Cerebellar nuclear complex (tissue), 1 donor: Measurements from ENCODE around the gene CLCNKA.

ENCODE experiments used
- DNase-seq, 2 experiments: peaks; one replicate each; lab custom pipeline; 2025; lab: John Stamatoyannopoulos, UW

CLCNKA gene

DNA sequence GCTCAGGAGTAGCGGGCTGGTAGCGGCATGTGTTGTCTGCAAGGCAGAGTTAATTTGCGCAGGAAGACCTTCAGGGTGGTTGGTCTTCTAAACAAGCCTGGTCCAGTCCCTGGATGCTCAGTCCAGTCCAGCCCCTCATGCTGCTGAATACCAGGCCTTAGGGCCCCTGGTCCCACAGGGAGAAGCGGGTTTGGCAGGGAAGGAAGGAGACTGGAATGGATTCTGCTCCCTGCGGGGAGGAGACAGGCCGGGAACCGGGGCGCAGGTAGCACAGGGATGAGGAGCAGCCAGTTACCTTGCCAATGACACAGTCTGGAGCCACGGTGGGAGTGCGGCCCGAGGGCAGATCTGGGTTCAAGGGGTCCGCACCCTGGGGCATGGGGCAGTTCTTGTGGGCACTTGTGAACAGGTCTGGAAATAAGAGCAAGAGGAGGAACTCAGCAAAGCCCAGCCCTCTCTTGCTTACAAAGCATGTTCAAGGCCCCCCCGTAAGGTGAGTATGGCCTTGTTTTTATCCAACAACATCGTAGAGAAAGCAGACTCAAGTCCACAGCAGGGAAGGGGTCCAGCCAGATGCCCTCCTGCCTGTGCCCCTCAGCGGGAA lies 41.5 kb downstream of the CLCNKA start:
- DNase-seq = no peak

GRCh38 chr1:16063921-16064320 lies 42.1 kb downstream of the CLCNKA start:
- no peak for DNase-seq

DNA sequence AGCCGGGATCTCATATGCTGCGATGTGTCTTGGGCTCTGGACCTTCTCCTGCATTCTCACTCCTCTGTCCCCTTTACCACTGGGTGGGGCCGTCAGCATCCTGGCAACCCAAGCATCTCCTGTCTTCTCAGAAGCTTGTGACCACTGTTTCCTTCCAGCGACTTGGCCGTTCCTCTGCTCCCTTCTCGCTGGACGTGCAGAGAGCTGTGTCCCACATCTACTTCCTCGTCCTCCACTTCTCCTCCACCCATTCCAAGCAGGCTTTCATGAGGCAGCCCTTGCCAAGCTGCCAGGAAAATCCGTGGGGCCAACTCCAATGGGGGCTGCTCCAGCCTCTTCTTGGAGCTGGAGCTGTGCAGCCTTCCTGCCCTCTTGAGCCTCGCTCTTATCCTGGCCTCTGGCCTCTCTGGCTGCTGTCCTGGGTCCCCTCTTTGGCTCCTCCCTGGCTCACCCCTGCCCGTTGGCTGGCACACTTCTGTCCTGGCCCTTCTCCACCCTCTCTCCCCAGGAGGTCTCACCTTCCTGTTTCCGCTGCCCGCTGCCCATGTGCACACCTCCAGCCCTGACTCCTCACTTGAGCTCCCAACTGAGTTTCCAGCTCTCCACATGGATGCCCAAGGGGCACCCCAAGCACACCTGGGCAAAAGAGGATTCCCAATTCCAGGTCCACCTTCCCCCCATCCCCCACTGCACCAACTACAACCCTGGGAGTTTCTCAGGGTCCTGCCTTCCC lies 42.9 kb downstream of the CLCNKA start:
- no peak for DNase-seq

DNA sequence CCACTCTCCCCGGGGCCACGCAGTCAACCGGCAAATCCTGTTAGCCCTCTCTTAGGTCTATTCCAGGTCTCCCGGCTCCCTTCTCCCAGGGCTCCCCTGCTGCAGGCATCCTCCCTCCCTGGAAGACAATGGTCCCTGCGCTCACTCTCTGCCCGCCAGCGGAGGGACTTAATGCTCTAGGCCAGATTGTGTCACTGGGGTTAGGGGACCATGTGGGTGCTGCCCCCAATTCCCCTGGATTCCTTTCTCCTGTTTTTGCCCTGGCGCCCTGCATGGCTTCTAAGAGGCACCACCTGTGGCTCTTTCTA lies 43.4 kb downstream of the CLCNKA start:
- DNase-seq = no peak

DNA sequence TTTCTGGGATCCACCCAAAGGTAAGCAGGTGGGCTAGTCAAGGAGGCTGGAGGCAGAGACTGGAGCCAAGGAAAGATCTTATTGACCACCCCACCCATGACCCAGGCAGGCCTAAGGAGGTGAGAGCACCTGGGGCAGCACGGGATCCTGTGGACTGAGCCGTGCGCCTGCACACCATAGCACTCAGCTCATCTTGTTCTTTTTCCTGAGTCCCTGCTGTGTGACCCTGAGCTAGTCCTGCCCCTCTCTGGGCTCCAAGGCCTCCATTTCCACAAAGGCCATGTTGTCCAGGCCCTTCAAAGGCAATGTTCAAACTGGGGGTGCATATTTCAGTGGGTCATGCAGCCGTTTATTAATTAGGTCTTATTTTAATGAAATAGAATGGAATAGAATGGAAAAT lies 44.4 kb downstream of the CLCNKA start:
- no peak for DNase-seq

- no peak for DNase-seq
Measured at GRCh38 chr1:16067127-16067768, 45.4 kb downstream of the CLCNKA start.

DNA sequence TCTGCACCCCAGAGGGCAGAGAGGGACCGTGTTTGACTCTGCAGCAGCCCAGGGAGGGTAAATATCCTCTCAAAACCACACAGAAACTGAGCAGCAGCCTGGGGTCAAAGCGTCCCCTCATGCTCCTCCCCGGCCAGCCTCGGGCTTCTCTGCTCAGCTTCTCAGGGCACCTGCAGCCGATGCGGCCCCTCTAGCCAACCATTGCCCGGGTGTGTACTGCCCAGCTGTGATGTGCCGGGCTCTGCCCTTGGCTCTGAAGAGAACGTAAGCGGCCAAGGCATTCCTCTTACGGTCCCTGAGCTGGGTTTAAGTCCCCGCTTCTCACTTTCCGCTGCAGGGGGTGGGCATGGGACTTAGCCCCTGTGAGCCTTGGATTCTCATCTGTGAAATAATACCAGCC lies 46.1 kb downstream of the CLCNKA start:
- DNase-seq = no peak

- DNase-seq = peak; percentile 73 to 75
Measured at GRCh38 chr1:16068356-16069270, 46.8 kb downstream of the CLCNKA start.

DNA sequence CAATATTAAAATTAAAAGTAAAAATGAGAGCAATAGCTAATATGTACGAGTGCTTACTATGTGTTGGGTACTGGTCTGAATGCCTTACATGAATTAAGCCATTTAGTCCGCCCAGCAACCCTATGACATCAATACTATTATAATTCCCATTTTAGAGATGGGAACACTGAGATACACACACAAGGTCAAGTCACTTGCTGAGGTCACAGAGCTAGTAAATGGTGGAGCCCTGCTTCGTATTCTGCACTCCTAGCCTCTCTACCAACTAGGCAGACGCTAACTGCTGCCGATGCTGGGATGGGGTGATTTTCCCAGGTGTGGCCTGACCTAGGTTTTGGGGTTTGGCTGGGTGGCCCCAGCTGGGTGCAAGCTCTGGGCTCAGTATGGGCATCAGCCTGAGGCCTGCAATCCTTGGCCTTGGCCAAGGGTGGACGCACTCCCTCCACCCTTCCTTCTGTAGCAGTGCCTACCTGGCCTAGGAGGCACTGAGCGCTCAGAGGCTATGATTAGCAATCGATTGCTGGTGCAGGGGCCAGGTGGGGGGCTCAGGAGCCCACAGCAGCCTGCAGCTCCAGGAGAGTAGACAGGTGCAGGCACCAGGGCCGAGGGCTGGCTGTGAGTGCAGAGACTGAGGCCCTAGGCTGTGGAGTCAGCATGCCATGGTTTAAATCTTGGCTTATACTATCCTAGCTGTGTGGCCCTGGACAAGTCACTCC lies 49.0 kb downstream of the CLCNKA start:
- no peak for DNase-seq

- no peak for DNase-seq
Measured at GRCh38 chr1:16071614-16072013, 49.8 kb downstream of the CLCNKA start.

DNA sequence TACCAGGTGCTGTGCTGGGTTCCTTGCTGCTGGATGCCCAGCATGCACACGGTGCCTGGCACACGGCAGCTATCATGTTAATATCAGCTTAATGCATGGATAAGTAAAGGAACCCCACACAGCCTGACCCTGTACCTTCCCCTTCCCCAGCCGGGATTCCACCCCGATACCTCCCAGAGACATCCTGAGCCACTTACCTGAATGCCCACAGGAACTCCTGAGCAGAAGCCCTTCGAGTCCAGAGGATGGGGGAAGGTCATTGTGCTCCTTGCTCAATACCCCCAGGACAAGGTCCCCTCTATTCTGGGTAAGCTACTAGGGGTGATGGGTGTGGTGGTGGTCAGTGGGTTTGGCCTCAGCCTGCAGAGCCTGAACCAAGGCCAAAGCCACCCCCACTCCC lies 50.3 kb downstream of the CLCNKA start:
- no peak for DNase-seq

DNA sequence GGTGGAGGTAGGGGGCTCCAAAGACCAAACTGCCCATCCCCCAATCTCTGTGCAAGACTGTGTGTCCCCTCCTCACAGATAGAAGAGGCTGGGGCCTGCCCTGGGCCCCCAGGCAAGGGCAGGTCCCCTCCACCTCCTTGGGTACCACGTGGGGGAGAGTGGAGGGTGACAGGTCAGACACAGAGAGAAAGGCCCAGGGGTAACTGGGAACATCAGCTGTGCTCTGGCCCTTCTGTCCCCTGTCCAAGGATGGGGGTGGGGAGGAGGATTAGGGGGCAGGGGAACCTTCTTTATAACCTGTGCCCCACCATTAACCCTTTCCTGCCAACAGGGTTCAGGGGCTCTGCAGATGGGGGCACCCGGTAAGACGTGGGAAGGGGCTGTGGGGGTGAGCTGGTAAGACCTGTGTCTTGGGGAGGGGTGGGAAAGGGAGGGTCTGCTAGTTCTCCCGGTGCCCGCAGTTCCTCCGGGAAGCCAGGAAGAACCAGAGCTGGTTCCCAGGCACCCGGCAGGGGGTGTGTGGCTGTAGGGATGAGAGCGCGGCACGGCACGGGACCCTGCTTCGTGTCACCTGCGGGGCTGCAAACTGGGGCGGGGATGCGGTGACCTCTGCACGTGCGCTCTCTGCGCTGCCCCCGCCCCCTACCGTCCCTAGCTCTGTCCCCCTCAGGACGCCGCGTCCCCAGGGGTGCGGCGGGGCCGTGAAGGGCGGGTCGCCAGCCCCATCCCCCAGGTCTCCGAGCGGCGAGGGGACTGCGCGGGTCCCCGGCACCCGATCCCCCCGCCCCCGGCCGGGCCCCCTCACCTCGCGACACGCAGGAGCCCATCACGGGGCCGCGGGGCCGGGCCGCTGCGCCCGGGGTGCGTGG lies 51.0 kb downstream of the CLCNKA start:
- no peak for DNase-seq

GRCh38 chr1:16073490-16074119 lies 51.8 kb downstream of the CLCNKA start, which contains the start of gene FAM131C:
Gene FAM131C (minus strand): TSS chr1:16073651. CDS start chr1:16073442, 209 bp downstream.
- no peak for DNase-seq

GRCh38 chr1:16074217-16074616 lies 52.4 kb downstream of the CLCNKA start:
- DNase-seq = no peak

DNA sequence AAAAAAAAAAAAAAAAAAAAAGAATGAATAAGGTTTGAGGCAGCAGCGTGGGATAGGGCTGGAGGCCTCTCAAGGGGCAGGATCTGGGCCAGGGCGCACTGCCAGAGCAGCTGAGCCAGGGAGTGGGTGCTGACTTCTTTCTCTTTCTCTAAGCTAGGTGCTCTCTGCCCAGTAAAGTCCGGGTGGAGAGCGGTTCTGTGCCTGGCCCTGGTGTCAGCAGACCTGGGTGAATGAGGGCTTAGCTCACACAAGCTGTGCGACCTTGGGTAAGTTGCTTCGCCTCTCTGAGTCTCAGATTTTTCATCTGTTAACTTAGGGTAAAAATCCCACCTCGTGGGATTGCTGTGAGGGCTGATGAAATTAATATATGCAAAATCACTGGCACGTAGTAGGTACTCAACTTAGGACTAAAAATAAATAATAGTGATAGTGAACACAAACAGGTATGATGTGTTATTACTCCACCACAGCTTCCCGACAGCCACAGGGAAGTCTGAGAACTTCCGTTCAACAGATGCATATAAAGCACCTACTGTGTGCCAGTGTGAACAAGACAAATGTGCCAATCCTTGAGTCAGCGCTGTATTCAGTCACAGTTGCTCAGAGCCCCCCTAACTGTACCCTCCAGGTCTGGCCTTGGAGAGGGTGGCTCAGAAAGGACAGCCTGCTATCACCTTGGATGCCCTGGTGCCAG lies 53.6 kb downstream of the CLCNKA start:
- DNase-seq = no peak

GRCh38 chr1:16076031-16076864 lies 54.4 kb downstream of the CLCNKA start:
- no peak for DNase-seq

- DNase-seq = no peak
Measured at GRCh38 chr1:16076865-16077238, 55.0 kb downstream of the CLCNKA start.

DNA sequence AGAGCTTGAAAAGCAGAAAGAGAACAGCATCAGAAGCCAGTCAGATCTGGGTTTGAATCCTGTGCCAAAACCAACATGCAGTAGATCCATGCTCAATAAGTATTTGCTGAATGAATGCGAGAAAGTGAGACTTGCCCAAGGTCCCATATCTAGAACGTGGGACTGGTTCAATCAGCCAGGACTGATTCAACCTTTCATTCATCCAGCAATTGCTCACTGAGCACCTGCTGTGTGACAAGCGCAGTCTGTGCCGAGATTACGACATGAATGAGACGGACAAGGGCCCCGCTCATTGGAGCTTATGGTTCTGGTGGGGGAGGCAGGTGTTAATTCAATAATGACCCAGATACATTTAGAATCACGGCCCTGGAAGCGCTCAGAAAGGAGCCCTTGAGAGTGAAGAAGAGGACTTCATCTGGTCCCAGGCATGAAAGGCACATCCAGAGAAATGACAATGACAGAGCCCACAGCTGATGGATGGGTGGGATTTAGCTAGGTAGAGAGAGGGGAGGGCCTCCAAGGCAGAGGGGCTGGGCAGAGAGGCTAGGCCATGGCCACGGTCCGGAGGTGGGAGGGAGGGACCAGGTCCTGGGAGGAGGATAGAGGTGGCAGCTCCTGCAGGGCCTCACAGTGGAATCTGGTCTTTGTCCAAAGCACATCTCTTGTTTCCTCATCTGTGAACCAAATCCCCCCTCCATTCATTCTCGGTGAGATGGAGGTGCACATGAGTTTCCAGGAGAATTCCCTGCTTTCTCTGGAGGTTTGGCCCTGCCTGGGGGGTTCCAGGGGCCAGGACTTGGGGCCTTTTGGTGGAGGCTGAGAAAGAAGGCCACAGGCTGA lies 55.8 kb downstream of the CLCNKA start:
- DNase-seq = no peak
